Dendritic cell treated with granulocyte-macrophage colony-stimulating factor and Interleukin-4, amounts not matched to agents 40 ng/mL and 50 ng/mL, for 4 days (primary cell): Measurements from ENCODE around the gene PDE8B.
A peak's percentile ranks its signal among the peaks of the same experiment; 100 is the strongest.

Experiments used
- H3K27ac Mint-ChIP-seq: one replicate; pipeline ENCODE4 v1.8.0; 2022; ENCODE audit warnings: mild to moderate bottlenecking, mixed read lengths
- H3K27me3 Mint-ChIP-seq: one replicate; pipeline ENCODE4 v1.8.0; 2022; ENCODE audit warnings: mild to moderate bottlenecking, mixed read lengths
- H3K36me3 Mint-ChIP-seq: one replicate; pipeline ENCODE4 v1.8.0; 2022; ENCODE audit warnings: low read depth, mixed read lengths
- H3K4me1 Mint-ChIP-seq: one replicate; pipeline ENCODE4 v1.8.0; 2022; ENCODE audit warnings: low read depth, mixed read lengths
- H3K4me3 Mint-ChIP-seq: one replicate; pipeline ENCODE4 v1.8.0; 2022; ENCODE audit warnings: mild to moderate bottlenecking, moderate library complexity, mixed read lengths
- H3K9me3 Mint-ChIP-seq: one replicate; pipeline ENCODE4 v1.8.0; 2022; ENCODE audit warnings: mixed read lengths
- intact Hi-C: fragments of 100-400 bp; cut with micrococcal nuclease; formaldehyde crosslinking; loops from one replicate; pipeline ENCODE4 v1.15.0; 2022

The PDE8B gene

DNA sequence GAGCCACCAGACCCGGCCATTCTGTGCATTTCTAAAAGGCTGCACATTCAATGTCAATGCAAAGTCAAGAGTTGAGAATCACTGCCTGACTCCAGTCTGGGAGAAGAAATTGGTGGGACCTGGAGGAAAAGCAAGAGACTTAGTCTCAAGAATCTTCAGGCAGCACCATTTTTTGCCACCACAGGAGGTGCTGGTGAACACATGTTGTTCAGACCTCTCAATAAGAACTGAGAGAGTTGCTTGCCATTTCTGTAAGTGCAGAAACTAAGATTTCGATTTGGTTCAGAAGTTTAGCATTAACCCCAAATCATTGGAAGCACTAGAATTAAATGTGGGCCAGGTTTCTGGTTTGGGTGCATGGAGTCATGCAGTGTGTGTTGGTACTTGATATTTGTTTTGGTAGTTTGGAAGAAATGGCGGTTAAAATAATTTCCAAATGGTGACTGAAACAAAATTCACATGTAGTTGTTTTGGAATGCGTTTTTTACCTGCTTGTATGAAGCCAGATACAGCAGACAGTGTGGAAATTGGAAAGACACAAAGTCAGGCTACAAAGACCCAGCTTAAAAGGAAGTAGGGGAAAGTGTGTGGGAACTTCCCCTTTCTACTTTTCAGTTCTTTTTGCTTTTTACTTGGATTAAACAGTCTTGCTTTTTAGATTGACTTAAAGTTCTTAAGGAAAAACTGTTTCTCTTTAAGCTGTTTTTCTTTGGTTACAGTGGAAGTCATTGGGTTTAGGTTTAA is 20.4 kb downstream of the PDE8B start:
- intact Hi-C loops, result no loop called here
- Mint-ChIP-seq H3K36me3 (no peaks in the 10 kb centered on the region), H3K27ac (peak overlapping the region; percentile 47), H3K27me3 (no peaks in the 10 kb centered on the region), H3K4me3 (no peak overlapping the region), H3K9me3 (peaks cover under 1% of the 10 kb centered on the region), H3K4me1 (peaks cover 31% of the 10 kb centered on the region)

- Mint-ChIP-seq H3K9me3 (peaks cover 8% of the 10 kb centered on the region), H3K4me3 (no peak overlapping the region), H3K27ac (peak overlapping the region; percentile 47), H3K4me1 (peaks cover 38% of the 10 kb centered on the region), H3K27me3 (no peaks in the 10 kb centered on the region), H3K36me3 (no peaks in the 10 kb centered on the region)
- intact Hi-C loops, result no loop called here
These were observed 21.1 kb downstream of the PDE8B start for GRCh38 chr5:77231471-77232138.

GRCh38 chr5:77232574-77233358 is 22.3 kb downstream of the PDE8B start:
- intact Hi-C loops, result no loop called here
- H3K9me3 Mint-ChIP-seq, result peaks cover 10% of the 10 kb centered on the region
- H3K36me3 Mint-ChIP-seq, result no peaks in the 10 kb centered on the region
- no peak overlapping the region for H3K27ac Mint-ChIP-seq
- H3K27me3 Mint-ChIP-seq, result no peaks in the 10 kb centered on the region
- H3K4me1 Mint-ChIP-seq, result peaks cover 40% of the 10 kb centered on the region
- no peak overlapping the region for H3K4me3 Mint-ChIP-seq

GRCh38 chr5:77235846-77236721 is 25.6 kb downstream of the PDE8B start:
- Mint-ChIP-seq H3K36me3 (no peaks in the 10 kb centered on the region), H3K4me3 (no peak overlapping the region), H3K27ac (peak overlapping the region; percentile 8), H3K9me3 (peaks cover 10% of the 10 kb centered on the region), H3K27me3 (no peaks in the 10 kb centered on the region), H3K4me1 (peaks cover 35% of the 10 kb centered on the region)
- intact Hi-C loops, result no loop called here

DNA sequence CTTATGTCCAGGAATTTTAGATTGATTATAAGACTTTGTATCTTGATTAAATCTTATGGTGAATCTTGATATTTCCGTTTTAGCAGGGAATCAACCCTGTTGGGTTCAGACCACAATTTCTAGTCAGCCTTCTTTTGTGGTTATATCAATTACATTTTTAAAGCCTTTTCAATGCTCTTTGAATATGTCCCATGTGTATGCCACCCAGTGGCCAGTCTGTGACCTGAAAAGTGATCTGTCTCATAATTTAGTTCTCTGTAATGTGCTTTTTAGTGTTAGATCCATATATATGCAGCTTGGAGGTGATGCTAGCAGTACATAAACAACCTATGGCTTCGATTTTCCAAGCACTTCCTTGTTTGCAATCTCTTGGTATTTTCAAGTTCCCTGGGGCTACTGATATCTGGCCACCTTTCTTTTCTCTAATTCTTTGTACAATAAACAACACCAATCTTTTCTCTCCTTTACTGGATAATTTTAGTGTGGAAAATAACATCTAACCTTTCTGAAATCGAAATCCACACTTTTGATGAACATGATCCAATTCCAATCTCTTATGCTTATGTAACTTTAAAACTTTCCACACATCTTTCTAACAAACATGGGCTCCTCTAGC is 28.8 kb downstream of the PDE8B start:
- Mint-ChIP-seq H3K4me3 (no peak overlapping the region), H3K27me3 (no peaks in the 10 kb centered on the region), H3K9me3 (peaks cover 10% of the 10 kb centered on the region), H3K36me3 (no peaks in the 10 kb centered on the region), H3K4me1 (peaks cover 12% of the 10 kb centered on the region), H3K27ac (no peak overlapping the region)
- intact Hi-C loops, result loop anchor here (2.0 kb wide), 1 partner anchor 94 kb away; no protein-coding TSS in a partner anchor

GRCh38 chr5:77241444-77241843 is 31.0 kb downstream of the PDE8B start:
- Mint-ChIP-seq H3K9me3 (peaks cover 4% of the 10 kb centered on the region), H3K4me3 (no peak overlapping the region), H3K36me3 (no peaks in the 10 kb centered on the region), H3K4me1 (peaks cover 3% of the 10 kb centered on the region), H3K27ac (no peak overlapping the region), H3K27me3 (no peaks in the 10 kb centered on the region)
- intact Hi-C loops, result no loop called here

DNA sequence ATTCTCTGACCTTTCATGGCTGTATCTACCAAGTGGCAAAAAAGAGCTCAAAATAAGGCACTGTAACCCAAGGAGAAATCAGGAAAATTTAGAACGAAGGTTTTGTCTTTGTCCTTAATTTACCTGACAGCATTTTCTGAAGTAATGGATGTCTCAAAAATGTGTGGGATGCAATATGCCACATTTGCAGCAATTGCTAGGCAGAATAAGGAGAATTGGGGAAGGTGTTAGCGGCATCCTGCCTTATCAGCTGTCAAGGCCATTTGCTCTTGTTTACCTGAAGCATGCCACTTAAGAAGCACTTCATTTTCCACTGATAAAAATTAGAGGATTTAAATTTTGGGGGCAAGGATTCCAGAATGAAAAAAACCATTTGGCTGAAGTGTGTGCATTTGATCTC is 39.0 kb downstream of the PDE8B start:
- Mint-ChIP-seq H3K9me3 (no peaks in the 10 kb centered on the region), H3K4me3 (no peak overlapping the region), H3K36me3 (no peaks in the 10 kb centered on the region), H3K27me3 (peaks cover 5% of the 10 kb centered on the region), H3K27ac (no peak overlapping the region), H3K4me1 (peaks cover 16% of the 10 kb centered on the region)
- intact Hi-C loops, result no loop called here

DNA sequence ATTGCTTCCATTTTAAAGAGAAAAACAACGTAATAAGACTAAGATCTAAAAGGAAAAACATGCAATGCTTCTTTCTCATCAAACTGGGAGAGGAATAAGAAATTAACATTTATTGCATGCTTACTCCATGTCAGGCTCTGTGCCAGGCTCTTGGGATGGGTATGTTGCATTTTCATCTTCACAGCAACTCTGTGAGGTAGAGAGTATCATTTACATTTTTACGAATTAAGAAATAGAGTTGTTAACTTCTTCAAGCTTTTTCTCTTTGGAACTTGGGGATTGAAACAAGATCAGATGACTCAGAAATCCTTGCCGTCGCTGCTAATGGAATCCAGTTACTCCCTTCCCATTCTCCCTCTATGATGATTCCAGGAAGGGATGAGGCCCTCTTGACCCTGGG is 39.5 kb downstream of the PDE8B start:
- Mint-ChIP-seq H3K9me3 (no peaks in the 10 kb centered on the region), H3K27me3 (peaks cover 6% of the 10 kb centered on the region), H3K36me3 (no peaks in the 10 kb centered on the region), H3K27ac (no peak overlapping the region), H3K4me1 (peaks cover 20% of the 10 kb centered on the region), H3K4me3 (no peak overlapping the region)
- intact Hi-C loops, result no loop called here

DNA sequence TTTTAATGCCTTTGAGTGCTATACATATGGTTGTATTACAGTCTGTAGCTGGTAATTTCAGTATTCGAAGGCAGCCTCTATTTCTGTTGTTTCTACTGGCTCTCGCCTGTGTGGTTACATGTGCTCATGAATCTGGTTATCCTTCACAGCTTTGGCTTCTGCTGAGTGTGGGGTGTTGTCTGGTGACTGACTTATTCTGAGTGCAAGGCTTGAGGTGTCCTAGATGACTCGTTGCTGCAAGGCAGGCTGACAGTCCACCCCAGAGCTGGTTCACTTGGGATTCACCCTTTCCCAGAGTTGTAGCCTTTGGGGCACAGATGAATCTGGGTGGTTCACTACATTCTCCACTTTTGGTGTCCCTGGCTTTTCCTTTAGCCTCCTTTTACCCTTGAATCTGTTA is 41.4 kb downstream of the PDE8B start:
- intact Hi-C loops, result no loop called here
- H3K4me1 Mint-ChIP-seq, result peaks cover 32% of the 10 kb centered on the region
- H3K27ac Mint-ChIP-seq, result no peak overlapping the region
- H3K36me3 Mint-ChIP-seq, result no peaks in the 10 kb centered on the region
- no peaks in the 10 kb centered on the region for H3K9me3 Mint-ChIP-seq
- no peak overlapping the region for H3K4me3 Mint-ChIP-seq
- peaks cover 6% of the 10 kb centered on the region for H3K27me3 Mint-ChIP-seq

- no peak overlapping the region for H3K4me3 Mint-ChIP-seq
- peaks cover 11% of the 10 kb centered on the region for H3K27me3 Mint-ChIP-seq
- H3K27ac Mint-ChIP-seq, result no peak overlapping the region
- intact Hi-C loops, result no loop called here
- peaks cover 34% of the 10 kb centered on the region for H3K4me1 Mint-ChIP-seq
- no peaks in the 10 kb centered on the region for H3K9me3 Mint-ChIP-seq
- no peaks in the 10 kb centered on the region for H3K36me3 Mint-ChIP-seq
These were observed 45.1 kb downstream of the PDE8B start for GRCh38 chr5:77255617-77256016.

DNA sequence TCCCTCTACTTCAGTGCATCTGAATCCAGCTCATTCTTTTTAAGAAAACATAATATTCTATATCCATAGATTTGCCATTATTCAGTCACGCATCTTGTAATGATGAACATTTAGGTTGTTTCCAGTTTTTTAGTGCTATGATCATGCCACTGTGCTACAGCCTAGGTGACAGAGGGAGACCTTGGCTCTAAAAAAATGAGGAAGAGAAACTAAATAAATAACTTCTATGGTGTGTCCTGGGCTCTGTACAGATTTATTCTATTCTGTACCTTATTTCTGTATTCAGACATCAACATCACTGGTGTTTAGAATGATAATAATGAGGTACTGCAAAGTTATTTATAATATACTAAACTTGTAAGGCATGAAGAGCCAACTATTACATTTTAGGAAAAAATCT is 45.9 kb downstream of the PDE8B start:
- H3K4me3 Mint-ChIP-seq, result no peak overlapping the region
- H3K4me1 Mint-ChIP-seq, result peaks cover 31% of the 10 kb centered on the region
- intact Hi-C loops, result no loop called here
- H3K9me3 Mint-ChIP-seq, result no peaks in the 10 kb centered on the region
- no peaks in the 10 kb centered on the region for H3K36me3 Mint-ChIP-seq
- peaks cover 9% of the 10 kb centered on the region for H3K27me3 Mint-ChIP-seq
- H3K27ac Mint-ChIP-seq, result no peak overlapping the region

- no peak overlapping the region for H3K27ac Mint-ChIP-seq
- peaks cover 33% of the 10 kb centered on the region for H3K4me1 Mint-ChIP-seq
- no peaks in the 10 kb centered on the region for H3K36me3 Mint-ChIP-seq
- H3K9me3 Mint-ChIP-seq, result no peaks in the 10 kb centered on the region
- H3K4me3 Mint-ChIP-seq, result no peak overlapping the region
- peaks cover 7% of the 10 kb centered on the region for H3K27me3 Mint-ChIP-seq
- intact Hi-C loops, result no loop called here
These were observed 48.2 kb downstream of the PDE8B start for GRCh38 chr5:77258652-77259051.

DNA sequence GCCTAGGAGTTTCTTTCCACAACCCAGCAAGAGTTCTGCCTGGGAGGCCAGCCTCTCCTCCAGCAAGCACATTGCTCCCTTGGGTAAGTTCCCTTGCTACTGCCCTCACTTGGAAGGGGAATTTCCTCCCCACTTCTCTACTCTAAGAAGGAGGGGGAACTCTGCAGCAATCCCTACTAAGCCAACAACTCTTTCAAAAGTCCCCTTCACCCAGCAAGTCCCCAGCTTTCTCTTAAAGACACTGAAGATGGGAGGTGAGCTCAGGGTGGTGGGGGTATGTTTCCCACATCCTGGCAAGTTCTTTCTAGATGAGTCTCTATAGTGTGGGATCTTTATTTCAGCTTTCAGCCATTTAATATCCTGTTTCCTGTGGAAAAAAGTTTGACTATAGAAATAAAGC is 49.0 kb downstream of the PDE8B start:
- H3K4me3 Mint-ChIP-seq, result no peak overlapping the region
- peaks cover 6% of the 10 kb centered on the region for H3K27me3 Mint-ChIP-seq
- H3K36me3 Mint-ChIP-seq, result no peaks in the 10 kb centered on the region
- no peaks in the 10 kb centered on the region for H3K9me3 Mint-ChIP-seq
- intact Hi-C loops, result no loop called here
- H3K27ac Mint-ChIP-seq, result no peak overlapping the region
- peaks cover 33% of the 10 kb centered on the region for H3K4me1 Mint-ChIP-seq
